ENCODE data around the gene EXT2. TPM values are rescaled to one million over a fixed set of nuclear protein-coding genes. Genes with fewer than 3 reads are reported as not detected.

Gene EXT2
- polyA plus RNA-seq, 1 donor from 2014 or later, result 77.5 TPM

GRCh38 chr11:44192017-44192385 is 96.5 kb downstream of the EXT2 start:
- peaks cover 12% of the 10 kb centered on the region for H3K36me3 ChIP-seq (ENCODE audit: insufficient read depth, low read length)
- no peak overlapping the region for H3K4me3 ChIP-seq (ENCODE audit: low read length)
- no peaks in the 10 kb centered on the region for H4K20me1 ChIP-seq (ENCODE audit: insufficient read depth)
- no peak overlapping the region for H3K9ac ChIP-seq (ENCODE audit: low read length)
- no peaks in the 10 kb centered on the region for H3F3A ChIP-seq (ENCODE audit: insufficient read depth, low read length, poor library complexity, severe bottlenecking)
- TF ChIP-seq TAF1 (IDR thresholded peaks at IDR 0.05; ENCODE audit: low read depth) (no peak), REST (IDR thresholded peaks at IDR 0.05; ENCODE audit: borderline replicate concordance) (no peak), CTCF (IDR thresholded peaks at IDR 0.05; ENCODE audit: poor library complexity, severe bottlenecking) (no peak), MXI1 (conservative IDR thresholded peaks at IDR 0.05; ENCODE audit: poor library complexity, severe bottlenecking) (no peak), EZH2 (IDR thresholded peaks at IDR 0.05; ENCODE audit: borderline replicate concordance, insufficient read depth, low read length, poor library complexity, severe bottlenecking) (no peak), EP300 (conservative IDR thresholded peaks at IDR 0.05; ENCODE audit: poor library complexity, severe bottlenecking) (no peak), POLR2AphosphoS5 (IDR thresholded peaks at IDR 0.05) (no peak), RAD21 (conservative IDR thresholded peaks at IDR 0.05) (no peak), SMC3 (conservative IDR thresholded peaks at IDR 0.05; ENCODE audit: poor library complexity) (no peak)
- H3K9me3 ChIP-seq (ENCODE audit: low read length), result peaks cover 14% of the 10 kb centered on the region
- H3K27me3 ChIP-seq (ENCODE audit: insufficient read depth, low read depth, low read length), result no peaks in the 10 kb centered on the region
- H3K4me2 ChIP-seq (ENCODE audit: low read length), result no peak overlapping the region
- H3K79me2 ChIP-seq (replicated peaks; ENCODE audit: insufficient read depth, low read length), result no peaks in the 10 kb centered on the region
- H3K9me2 ChIP-seq (ENCODE audit: insufficient read depth, low read length), result no peaks in the 10 kb centered on the region
- H2AFZ ChIP-seq (ENCODE audit: low read depth, low read length), result no peak overlapping the region
- no peak overlapping the region for H3K27ac ChIP-seq (ENCODE audit: low read length)

- no peak overlapping the region for H3K9ac ChIP-seq (ENCODE audit: low read length)
- peaks cover 12% of the 10 kb centered on the region for H3K36me3 ChIP-seq (ENCODE audit: insufficient read depth, low read length)
- no peaks in the 10 kb centered on the region for H3F3A ChIP-seq (ENCODE audit: insufficient read depth, low read length, poor library complexity, severe bottlenecking)
- H3K27ac ChIP-seq (ENCODE audit: low read length), result no peak overlapping the region
- H4K20me1 ChIP-seq (ENCODE audit: insufficient read depth), result no peaks in the 10 kb centered on the region
- no peak overlapping the region for H3K4me2 ChIP-seq (ENCODE audit: low read length)
- H3K4me3 ChIP-seq (ENCODE audit: low read length), result no peak overlapping the region
- no peaks in the 10 kb centered on the region for H3K79me2 ChIP-seq (replicated peaks; ENCODE audit: insufficient read depth, low read length)
- H3K9me3 ChIP-seq (ENCODE audit: low read length), result peaks cover 14% of the 10 kb centered on the region
- no peaks in the 10 kb centered on the region for H3K27me3 ChIP-seq (ENCODE audit: insufficient read depth, low read depth, low read length)
- no peak overlapping the region for H2AFZ ChIP-seq (ENCODE audit: low read depth, low read length)
- TF ChIP-seq MXI1 (conservative IDR thresholded peaks at IDR 0.05; ENCODE audit: poor library complexity, severe bottlenecking), result no peak
- no peak for TF ChIP-seq EZH2 (IDR thresholded peaks at IDR 0.05; ENCODE audit: borderline replicate concordance, insufficient read depth, low read length, poor library complexity, severe bottlenecking)
- TF ChIP-seq REST (IDR thresholded peaks at IDR 0.05; ENCODE audit: borderline replicate concordance), result no peak
- no peak for TF ChIP-seq TAF1 (IDR thresholded peaks at IDR 0.05; ENCODE audit: low read depth)
- TF ChIP-seq CTCF (IDR thresholded peaks at IDR 0.05; ENCODE audit: poor library complexity, severe bottlenecking), result no peak
- TF ChIP-seq RAD21 (conservative IDR thresholded peaks at IDR 0.05), result no peak
- no peak for TF ChIP-seq POLR2AphosphoS5 (IDR thresholded peaks at IDR 0.05)
- no peak for TF ChIP-seq EP300 (conservative IDR thresholded peaks at IDR 0.05; ENCODE audit: poor library complexity, severe bottlenecking)
- TF ChIP-seq SMC3 (conservative IDR thresholded peaks at IDR 0.05; ENCODE audit: poor library complexity), result no peak
- no peaks in the 10 kb centered on the region for H3K9me2 ChIP-seq (ENCODE audit: insufficient read depth, low read length)
These were observed 97.1 kb downstream of the EXT2 start for GRCh38 chr11:44192462-44193100.

Measured in neural cell (in vitro differentiated cells).